HFFc6 (cell line): ENCODE data around the gene TNNT1. TPM values are rescaled to one million over a fixed set of nuclear protein-coding genes. Genes with fewer than 3 reads are reported as not detected.

Experiments
- DNase-seq: peaks from one replicate; pipeline ENCODE4 v3.0.0-alpha.2; 2018
- H3K27ac Mint-ChIP-seq: 2 replicates; pipeline ENCODE4 v1.8.0; 2020; ENCODE audit warnings: mild to moderate bottlenecking, mixed read lengths
- H3K27me3 Mint-ChIP-seq: 2 replicates; pipeline ENCODE4 v1.8.0; 2021; ENCODE audit warnings: mild to moderate bottlenecking, moderate library complexity, mixed read lengths; ENCODE audit not compliant: insufficient read depth
- H3K36me3 Mint-ChIP-seq: 2 replicates; pipeline ENCODE4 v1.8.0; 2021; ENCODE audit warnings: low read depth, mixed read lengths
- H3K4me1 Mint-ChIP-seq: 2 replicates; pipeline ENCODE4 v1.8.0; 2020; ENCODE audit warnings: low read depth, mixed read lengths
- H3K4me3 Mint-ChIP-seq: 2 replicates; pipeline ENCODE4 v1.8.0; 2020; ENCODE audit warnings: mild to moderate bottlenecking, moderate library complexity, mixed read lengths
- H3K9me3 Mint-ChIP-seq: 2 replicates; pipeline ENCODE4 v1.8.0; 2020; ENCODE audit warnings: mild to moderate bottlenecking, mixed read lengths
- CTCF ChIP-seq: fragments of 200-600 bp; sonication (generic); IDR thresholded peaks from 2 replicates; pipeline ENCODE4 v1.5.0; 2021; ENCODE audit warnings: antibody characterized with exemption, mild to moderate bottlenecking
- microRNA-seq: library from miRNA; unstranded; fragments of <30 nt; microRNA quantifications from one replicate; pipeline ENCODE4, GENCODE V29; 2019
- total RNA-seq, 6 experiments: library from RNA; stranded (reverse); fragmentation: NEBNext Ultra II Directional; extraction: Animal tissue kit (Norgen Biotek cat#: 25700); gene quantifications; 2 replicates in 1 of 6; 3 replicates in 5 of 6; pipeline ENCODE4 v1.2.3, GENCODE V29; 2021

The TNNT1 gene
- total RNA-seq, 6 experiments from 2014 or later: 4.1 to 8.8 (median 7.3) TPM

DNA sequence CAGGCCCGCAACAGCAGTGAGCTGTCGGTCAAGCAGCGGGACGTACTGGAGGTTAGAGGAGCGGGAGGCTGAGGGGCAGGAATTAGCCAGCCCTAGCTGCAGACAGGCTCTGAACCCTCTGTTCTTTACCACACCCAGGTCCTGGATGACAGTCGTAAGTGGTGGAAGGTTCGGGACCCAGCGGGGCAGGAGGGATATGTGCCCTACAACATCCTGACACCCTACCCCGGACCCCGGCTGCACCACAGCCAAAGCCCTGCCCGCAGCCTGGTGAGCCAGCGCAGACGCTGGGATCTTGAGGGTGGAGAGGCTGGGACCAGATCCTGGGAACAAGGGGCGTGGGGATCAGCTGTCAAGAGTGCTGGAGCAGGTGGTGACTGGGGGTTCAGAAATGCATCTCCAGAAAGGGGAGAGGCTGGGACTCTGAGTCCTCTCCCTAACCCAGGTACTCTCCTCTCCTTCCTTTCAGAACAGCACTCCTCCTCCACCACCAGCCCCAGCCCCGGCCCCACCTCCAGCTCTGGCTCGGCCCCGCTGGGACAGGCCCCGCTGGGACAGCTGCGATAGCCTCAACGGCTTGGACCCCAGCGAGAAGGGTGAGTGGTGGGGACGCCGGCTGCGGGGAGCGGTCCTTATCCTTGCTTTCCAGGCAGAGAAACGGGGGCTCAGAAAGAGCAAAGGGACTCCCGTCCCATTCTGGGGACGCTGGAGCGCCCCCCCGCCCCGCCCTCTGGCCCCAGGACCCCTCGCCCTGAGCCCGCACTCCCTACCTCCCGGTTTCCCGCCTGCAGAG, 62.9 kb downstream of the TNNT1 start:
- DNase-seq: no peak
- no peak overlapping the region for H3K27ac Mint-ChIP-seq
- H3K4me3 Mint-ChIP-seq: peak overlapping the region; percentile 53; the same call in 1 of the 2 replicates
- H3K9me3 Mint-ChIP-seq: peaks cover 10% of the 10 kb centered on the region
- 0 out of 2 replicates have a peak, but pooled peaks cover 10% of the 10 kb centered on the region for H3K36me3 Mint-ChIP-seq
- H3K4me1 Mint-ChIP-seq: peaks cover 18% of the 10 kb centered on the region
- no peak for TF ChIP-seq CTCF
- peaks cover 37% of the 10 kb centered on the region for H3K27me3 Mint-ChIP-seq

GRCh38 chr19:55084416-55084815, 64.6 kb downstream of the TNNT1 start:
- H3K27ac Mint-ChIP-seq: no peak overlapping the region
- no peak overlapping the region for H3K4me3 Mint-ChIP-seq

GRCh38 chr19:55083004-55083850, 65.8 kb downstream of the TNNT1 start:
- Mint-ChIP-seq H3K4me1 (peaks cover 21% of the 10 kb centered on the region), H3K36me3 (no peaks in the 10 kb centered on the region), H3K4me3 (no peak overlapping the region), H3K27ac (no peak overlapping the region), H3K9me3 (peaks cover 15% of the 10 kb centered on the region), H3K27me3 (peaks cover 43% of the 10 kb centered on the region)
- no peak for TF ChIP-seq CTCF
- DNase-seq: no peak

More at GRCh38 chr19:55084416-55084815, 64.6 kb downstream of the TNNT1 start:
- Mint-ChIP-seq H3K36me3 (no peaks in the 10 kb centered on the region), H3K27me3 (peaks cover 45% of the 10 kb centered on the region), H3K4me1 (peaks cover 27% of the 10 kb centered on the region), H3K9me3 (peaks cover 15% of the 10 kb centered on the region)
- TF ChIP-seq CTCF: no peak
- no peak for DNase-seq

Small RNA genes lying within 50 kb of the gene (microRNA-seq; reads per million reads assigned to microRNA genes)
- gene MIR7975: not detected

Other genes with a start within 250 kb of the TNNT1 start
- not detected for gene NCR1, start 243.1 kb downstream of the TNNT1 start, total RNA-seq
- not detected for gene NLRP7, start 201.7 kb downstream of the TNNT1 start, total RNA-seq
- under 1 TPM in 1 of 6 experiments, not detected in 5; 0.26 TPM for gene NLRP2, start 182.8 kb downstream of the TNNT1 start, total RNA-seq
- not detected for gene GP6, start 110.9 kb downstream of the TNNT1 start, total RNA-seq
- 1 to 10 TPM; 2.4 to 3.3 (median 2.8) TPM for gene RDH13, start 86.1 kb downstream of the TNNT1 start, total RNA-seq
- gene EPS8L1, start 73.3 kb downstream of the TNNT1 start, total RNA-seq: under 1 TPM in 5 of 6 experiments, not detected in 1; 0.55 to 0.94 (median 0.64) TPM
- 10 to 100 TPM; 82.7 to 96.0 (median 91.9) TPM for gene PPP1R12C, start 31.6 kb downstream of the TNNT1 start, total RNA-seq
- not detected for gene TNNI3, start 8.5 kb upstream of the TNNT1 start, total RNA-seq
- gene DNAAF3, start 17.4 kb upstream of the TNNT1 start, total RNA-seq: 1 to 10 TPM in 1 of 6 experiments, under 1 TPM in 5; 0.20 to 1.1 (median 0.72) TPM
- gene SYT5, start 31.1 kb upstream of the TNNT1 start, total RNA-seq: 1 to 10 TPM in 1 of 6 experiments, under 1 TPM in 2, not detected in 3; 0.09 to 1.2 (median 0.38) TPM
- 1 to 10 TPM in 1 of 6 experiments, under 1 TPM in 5; 0.45 to 1.0 (median 0.59) TPM for gene PTPRH, start 60.3 kb upstream of the TNNT1 start, total RNA-seq
- 1 to 10 TPM; 1.8 to 2.7 (median 2.0) TPM for gene TMEM86B, start 79.6 kb upstream of the TNNT1 start, total RNA-seq
- gene PPP6R1, start 109.8 kb upstream of the TNNT1 start, total RNA-seq: 10 to 100 TPM; 85.8 to 93.7 (median 88.9) TPM
- gene HSPBP1, start 130.9 kb upstream of the TNNT1 start, total RNA-seq: 10 to 100 TPM; 37.5 to 43.1 (median 42.5) TPM
- 10 to 100 TPM; 10.9 to 12.0 (median 11.3) TPM for gene BRSK1, start 134.8 kb upstream of the TNNT1 start, total RNA-seq
- not detected for gene TMEM150B, start 176.1 kb upstream of the TNNT1 start, total RNA-seq
- 1 to 10 TPM; 3.8 to 6.2 (median 4.4) TPM for gene KMT5C, start 190.7 kb upstream of the TNNT1 start, total RNA-seq
- gene COX6B2, start 205.5 kb upstream of the TNNT1 start, total RNA-seq: not detected
- gene GARIN5B, start 214.1 kb upstream of the TNNT1 start, total RNA-seq: under 1 TPM in 1 of 6 experiments, not detected in 5; 0.05 TPM
- gene IL11, start 221.3 kb upstream of the TNNT1 start, total RNA-seq: 10 to 100 TPM; 22.2 to 43.4 (median 36.1) TPM
- gene TMEM190, start 227.6 kb upstream of the TNNT1 start, total RNA-seq: 1 to 10 TPM in 1 of 6 experiments, under 1 TPM in 2, not detected in 3; 0.33 to 1.1 (median 0.61) TPM
- 1 to 10 TPM in 2 of 6 experiments, under 1 TPM in 4; 0.26 to 2.4 (median 0.64) TPM for gene TMEM238, start 235.1 kb upstream of the TNNT1 start, total RNA-seq
- 1,000 to 10,000 TPM; 2,082 to 2,537 (median 2,362) TPM for gene RPL28, start 236.7 kb upstream of the TNNT1 start, total RNA-seq